Neural cell (in vitro differentiated cells): ENCODE data around the gene DDX39B. TPM values are rescaled to one million over a fixed set of nuclear protein-coding genes. Genes with fewer than 3 reads are reported as not detected.
A peak's percentile ranks its signal among the peaks of the same experiment; 100 is the strongest.
"Not testable (repeated sequence)": the region's sequence is repeated elsewhere in the genome, so short reads cannot be mapped to it uniquely, and the experiment has no call there.

Experiments used
- H2AFZ ChIP-seq: fragments of 200-600, 300-800 bp; sonication (generic), shearing (Covaris generic); 2 replicates; pipeline ENCODE4 v1.6.0; 2014; ENCODE audit warnings: low read depth, mild to moderate bottlenecking, antibody characterized with exemption, low read length, moderate library complexity
- H3F3A ChIP-seq: fragments of 200-600 bp; shearing (Covaris generic); 2 replicates; pipeline ENCODE4 v1.6.1; 2016; ENCODE audit warnings: mild to moderate bottlenecking, moderate library complexity, mixed read lengths, antibody characterized with exemption, low read length; ENCODE audit not compliant: insufficient read depth, poor library complexity, severe bottlenecking
- H3K27ac ChIP-seq: fragments of 200-600, 300-800 bp; sonication (generic), shearing (Covaris generic); 2 replicates; pipeline ENCODE4 v1.5.1; 2014; ENCODE audit warnings: mild to moderate bottlenecking, low read length, moderate library complexity
- H3K27me3 ChIP-seq: fragments of 300-800, 200-600 bp; sonication (generic), shearing (Covaris generic); 2 replicates; pipeline ENCODE4 v1.6.0; 2014; ENCODE audit warnings: mild to moderate bottlenecking, low read depth, low read length, moderate library complexity; ENCODE audit not compliant: insufficient read depth
- H3K36me3 ChIP-seq: fragments of 300-800, 200-600 bp; sonication (generic), shearing (Covaris generic); 2 replicates; pipeline ENCODE4 v1.5.1; 2014; ENCODE audit warnings: mild to moderate bottlenecking, antibody characterized with exemption, low read length, moderate library complexity; ENCODE audit not compliant: insufficient read depth
- H3K4me2 ChIP-seq: fragments of 300-800, 200-600 bp; sonication (generic), shearing (Covaris generic); 2 replicates; pipeline ENCODE4 v1.6.0; 2014; ENCODE audit warnings: mild to moderate bottlenecking, low read length
- H3K4me3 ChIP-seq: fragments of 300-800, 200-600 bp; sonication (generic), shearing (Covaris generic); 2 replicates; pipeline ENCODE4 v1.5.1; 2014; ENCODE audit warnings: mild to moderate bottlenecking, low read length, moderate library complexity
- H3K79me2 ChIP-seq: fragments of 200-600 bp; shearing (Covaris generic); replicated peaks from 2 replicates; pipeline ENCODE4 v1.6.0; 2014; ENCODE audit warnings: mild to moderate bottlenecking, low read length, moderate library complexity; ENCODE audit not compliant: insufficient read depth
- H3K9ac ChIP-seq: fragments of 300-800, 200-600 bp; sonication (generic), shearing (Covaris generic); 2 replicates; pipeline ENCODE4 v1.6.1; 2016; ENCODE audit warnings: mild to moderate bottlenecking, low read length, mixed read lengths
- H3K9me2 ChIP-seq: fragments of 200-600 bp; shearing (Covaris generic); 2 replicates; pipeline ENCODE4 v1.6.1; 2016; ENCODE audit warnings: mild to moderate bottlenecking, low read length, mixed read lengths; ENCODE audit not compliant: insufficient read depth
- H3K9me3 ChIP-seq: fragments of 200-600, 300-800 bp; sonication (generic), shearing (Covaris generic); 2 replicates; pipeline ENCODE4 v1.6.1; 2016; ENCODE audit warnings: mild to moderate bottlenecking, mixed run types, low read length, moderate library complexity, mixed read lengths
- H4K20me1 ChIP-seq: fragments of 200-600 bp; shearing (Covaris generic); 2 replicates; pipeline ENCODE4 v1.6.1; 2016; ENCODE audit warnings: mild to moderate bottlenecking, mixed run types; ENCODE audit not compliant: insufficient read depth
- EP300 ChIP-seq: fragments of 450-650 bp; conservative IDR thresholded peaks from 2 replicates; pipeline ENCODE4 v1.6.1; 2014; ENCODE audit warnings: antibody characterized with exemption, mild to moderate bottlenecking, moderate library complexity; ENCODE audit not compliant: poor library complexity, severe bottlenecking
- EZH2 ChIP-seq: fragments of 200-600, 300-800 bp; shearing (Covaris generic), sonication (generic); IDR thresholded peaks from 2 replicates; pipeline ENCODE4 v1.6.1; 2014; ENCODE audit warnings: antibody characterized with exemption, low read length, borderline replicate concordance, mild to moderate bottlenecking; ENCODE audit not compliant: insufficient read depth, poor library complexity, severe bottlenecking
- MXI1 ChIP-seq: fragments of 450-650 bp; conservative IDR thresholded peaks from 2 replicates; pipeline ENCODE4 v1.6.1; 2014; ENCODE audit warnings: antibody characterized with exemption, mild to moderate bottlenecking; ENCODE audit not compliant: poor library complexity, severe bottlenecking
- POLR2AphosphoS5 ChIP-seq: IDR thresholded peaks from 2 replicates; pipeline ENCODE4 v1.6.1; 2012
- RAD21 ChIP-seq: fragments of 450-650 bp; conservative IDR thresholded peaks from 2 replicates; pipeline ENCODE4 v1.6.1; 2014; ENCODE audit warnings: antibody characterized with exemption, mild to moderate bottlenecking, moderate library complexity
- SMC3 ChIP-seq: fragments of 450-650 bp; conservative IDR thresholded peaks from 2 replicates; pipeline ENCODE4 v1.6.1; 2014; ENCODE audit warnings: antibody characterized with exemption, mild to moderate bottlenecking, moderate library complexity; ENCODE audit not compliant: poor library complexity
- TAF1 ChIP-seq: IDR thresholded peaks from 2 replicates; pipeline ENCODE4 v1.6.1; 2012; ENCODE audit warnings: low read depth
- polyA plus RNA-seq: library from polyadenylated mRNA; depleted of rRNA; stranded (reverse); fragments of >200 nt; gene quantifications from 2 replicates; pipeline ENCODE4 v1.2.3, GENCODE V29; 2014
- TF ChIP-seq, protein P1 (sequence below): IDR thresholded peaks from 2 replicates; pipeline ENCODE4 v1.6.1; 2012; ENCODE audit warnings: borderline replicate concordance
- TF ChIP-seq, protein P2 (sequence below): fragments of 450-650 bp; IDR thresholded peaks from 2 replicates; pipeline ENCODE4 v1.5.1; 2014; ENCODE audit warnings: antibody characterized with exemption, mild to moderate bottlenecking, moderate library complexity; ENCODE audit not compliant: poor library complexity, severe bottlenecking

Gene DDX39B
- polyA plus RNA-seq, 1 donor from 2014 or later = 313 TPM

DNA sequence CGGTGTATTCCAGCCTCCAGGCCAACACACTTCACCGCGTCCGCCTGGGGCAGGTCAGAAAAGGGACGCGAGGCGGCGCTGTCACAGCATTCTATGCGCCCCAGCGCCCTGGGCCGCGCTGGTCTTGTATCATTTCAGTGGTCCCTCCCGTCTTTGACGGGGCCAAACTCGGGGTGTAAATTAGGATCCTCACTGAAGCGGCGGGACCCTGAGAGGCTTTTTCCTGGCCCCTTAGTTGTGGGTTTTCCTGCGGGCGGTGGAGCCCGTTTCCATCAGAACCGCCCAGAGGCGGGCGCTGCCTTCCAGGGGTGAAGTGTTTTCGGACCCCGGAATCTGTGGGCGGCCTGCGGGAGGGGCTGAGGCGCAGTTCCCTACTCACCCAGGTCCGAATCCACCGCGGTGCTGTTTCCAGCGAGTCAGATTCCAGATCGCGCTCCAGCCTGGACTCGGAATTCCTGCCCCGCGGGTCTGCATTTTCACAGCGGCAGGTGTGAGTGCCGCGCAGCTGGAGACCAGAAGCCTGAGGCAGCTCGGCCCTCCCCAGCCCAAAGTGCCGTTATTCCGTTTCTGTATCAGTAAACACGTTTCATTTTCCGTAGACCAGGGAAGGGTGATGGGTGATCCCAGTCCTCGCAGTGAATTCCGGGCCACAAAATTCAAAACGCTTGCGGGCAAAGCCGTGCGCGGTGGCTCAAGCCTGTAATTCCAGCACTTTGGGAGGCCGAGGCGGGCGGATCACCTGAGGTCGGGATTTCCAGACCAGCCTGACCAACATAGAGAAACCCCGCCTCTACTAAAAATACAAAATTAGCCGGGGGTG lies 47.7 kb downstream of the DDX39B start:
- Histone ChIP-seq H2AFZ (no peak overlapping the region), H3K27me3 (peaks cover 59% of the 10 kb centered on the region), H3K79me2 (no peaks in the 10 kb centered on the region), H3K9me2 (no peaks in the 10 kb centered on the region), H3K27ac (no peak overlapping the region), H3K36me3 (no peaks in the 10 kb centered on the region), H3K4me2 (peak overlapping the region; percentile 59), H3K9ac (peak overlapping the region; percentile 45), H3F3A (no peaks in the 10 kb centered on the region), H3K4me3 (peak overlapping the region; percentile 65), H3K9me3 (no peaks in the 10 kb centered on the region), H4K20me1 (no peaks in the 10 kb centered on the region)
- TF ChIP-seq POLR2AphosphoS5 (peak; percentile 7), TAF1 (no peak), MXI1 (peak; percentile 20), EP300 (no peak), RAD21 (peak; percentile 59), SMC3 (peak; percentile 64), EZH2 (no peak)
- TF ChIP-seq, protein P1, sequence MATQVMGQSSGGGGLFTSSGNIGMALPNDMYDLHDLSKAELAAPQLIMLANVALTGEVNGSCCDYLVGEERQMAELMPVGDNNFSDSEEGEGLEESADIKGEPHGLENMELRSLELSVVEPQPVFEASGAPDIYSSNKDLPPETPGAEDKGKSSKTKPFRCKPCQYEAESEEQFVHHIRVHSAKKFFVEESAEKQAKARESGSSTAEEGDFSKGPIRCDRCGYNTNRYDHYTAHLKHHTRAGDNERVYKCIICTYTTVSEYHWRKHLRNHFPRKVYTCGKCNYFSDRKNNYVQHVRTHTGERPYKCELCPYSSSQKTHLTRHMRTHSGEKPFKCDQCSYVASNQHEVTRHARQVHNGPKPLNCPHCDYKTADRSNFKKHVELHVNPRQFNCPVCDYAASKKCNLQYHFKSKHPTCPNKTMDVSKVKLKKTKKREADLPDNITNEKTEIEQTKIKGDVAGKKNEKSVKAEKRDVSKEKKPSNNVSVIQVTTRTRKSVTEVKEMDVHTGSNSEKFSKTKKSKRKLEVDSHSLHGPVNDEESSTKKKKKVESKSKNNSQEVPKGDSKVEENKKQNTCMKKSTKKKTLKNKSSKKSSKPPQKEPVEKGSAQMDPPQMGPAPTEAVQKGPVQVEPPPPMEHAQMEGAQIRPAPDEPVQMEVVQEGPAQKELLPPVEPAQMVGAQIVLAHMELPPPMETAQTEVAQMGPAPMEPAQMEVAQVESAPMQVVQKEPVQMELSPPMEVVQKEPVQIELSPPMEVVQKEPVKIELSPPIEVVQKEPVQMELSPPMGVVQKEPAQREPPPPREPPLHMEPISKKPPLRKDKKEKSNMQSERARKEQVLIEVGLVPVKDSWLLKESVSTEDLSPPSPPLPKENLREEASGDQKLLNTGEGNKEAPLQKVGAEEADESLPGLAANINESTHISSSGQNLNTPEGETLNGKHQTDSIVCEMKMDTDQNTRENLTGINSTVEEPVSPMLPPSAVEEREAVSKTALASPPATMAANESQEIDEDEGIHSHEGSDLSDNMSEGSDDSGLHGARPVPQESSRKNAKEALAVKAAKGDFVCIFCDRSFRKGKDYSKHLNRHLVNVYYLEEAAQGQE = peak; percentile 23
- TF ChIP-seq, protein P2, sequence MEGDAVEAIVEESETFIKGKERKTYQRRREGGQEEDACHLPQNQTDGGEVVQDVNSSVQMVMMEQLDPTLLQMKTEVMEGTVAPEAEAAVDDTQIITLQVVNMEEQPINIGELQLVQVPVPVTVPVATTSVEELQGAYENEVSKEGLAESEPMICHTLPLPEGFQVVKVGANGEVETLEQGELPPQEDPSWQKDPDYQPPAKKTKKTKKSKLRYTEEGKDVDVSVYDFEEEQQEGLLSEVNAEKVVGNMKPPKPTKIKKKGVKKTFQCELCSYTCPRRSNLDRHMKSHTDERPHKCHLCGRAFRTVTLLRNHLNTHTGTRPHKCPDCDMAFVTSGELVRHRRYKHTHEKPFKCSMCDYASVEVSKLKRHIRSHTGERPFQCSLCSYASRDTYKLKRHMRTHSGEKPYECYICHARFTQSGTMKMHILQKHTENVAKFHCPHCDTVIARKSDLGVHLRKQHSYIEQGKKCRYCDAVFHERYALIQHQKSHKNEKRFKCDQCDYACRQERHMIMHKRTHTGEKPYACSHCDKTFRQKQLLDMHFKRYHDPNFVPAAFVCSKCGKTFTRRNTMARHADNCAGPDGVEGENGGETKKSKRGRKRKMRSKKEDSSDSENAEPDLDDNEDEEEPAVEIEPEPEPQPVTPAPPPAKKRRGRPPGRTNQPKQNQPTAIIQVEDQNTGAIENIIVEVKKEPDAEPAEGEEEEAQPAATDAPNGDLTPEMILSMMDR = peak; percentile 76

DNA sequence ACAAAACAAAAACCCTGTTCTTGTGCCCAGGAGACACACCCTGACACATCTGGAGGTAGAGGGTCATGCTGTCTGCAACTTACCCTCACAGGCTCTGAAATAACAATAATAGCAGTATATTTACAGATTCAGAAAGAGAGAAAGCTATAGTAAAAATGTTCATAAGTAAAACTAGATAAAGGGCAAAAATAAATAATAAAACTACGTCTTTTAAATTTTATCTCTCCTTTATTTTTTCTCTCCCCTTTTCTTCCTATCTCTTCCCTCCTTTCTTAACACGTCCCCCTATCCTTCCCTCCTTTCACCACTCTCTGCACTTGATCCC lies 48.3 kb downstream of the DDX39B start:
- H3K4me3 ChIP-seq = peak overlapping the region; percentile 65
- H3F3A ChIP-seq, H4K20me1 ChIP-seq, H3K79me2 ChIP-seq, H2AFZ ChIP-seq, H3K27ac ChIP-seq, H3K9ac ChIP-seq, H3K4me2 ChIP-seq, H3K36me3 ChIP-seq, H3K9me3 ChIP-seq, H3K9me2 ChIP-seq: not testable (repeated sequence)
- H3K27me3 ChIP-seq = peaks cover 53% of the 10 kb centered on the region
